NT2/D1 (cell line): ENCODE measurements around the gene DCTN1.

Experiments used
- DNase-seq: peaks from one replicate; pipeline ENCODE4 v3.0.0-alpha.2; 2011; ENCODE audit warnings: low read depth, low spot score
- H3K27me3 ChIP-seq: 2 replicates; pipeline ENCODE4 v1.6.0; 2011; ENCODE audit warnings: mild to moderate bottlenecking; ENCODE audit not compliant: insufficient read length, insufficient read depth
- H3K36me3 ChIP-seq: 2 replicates; pipeline ENCODE4 v1.6.1; 2011; ENCODE audit warnings: mild to moderate bottlenecking, low read length, mixed read lengths; ENCODE audit not compliant: insufficient read depth, insufficient read length
- H3K4me1 ChIP-seq: 2 replicates; pipeline ENCODE4 v1.5.1; 2011; ENCODE audit not compliant: insufficient read depth, insufficient read length
- H3K4me3 ChIP-seq: 2 replicates; pipeline ENCODE4 v1.5.1; 2011; ENCODE audit warnings: low read depth; ENCODE audit not compliant: insufficient read length
- H3K9ac ChIP-seq: 2 replicates; pipeline ENCODE4 v1.6.0; 2011; ENCODE audit warnings: low read depth; ENCODE audit not compliant: insufficient read length
- H3K9me3 ChIP-seq: 2 replicates; pipeline ENCODE4 v1.5.1; 2011; ENCODE audit warnings: mild to moderate bottlenecking, low read length; ENCODE audit not compliant: insufficient read depth
- SUZ12 ChIP-seq: IDR thresholded peaks from 2 replicates; pipeline ENCODE4 v1.6.1; 2011; ENCODE audit not compliant: insufficient read length, insufficient read depth; ENCODE audit errors: extremely low read depth
- YY1 ChIP-seq: IDR thresholded peaks from 2 replicates; pipeline ENCODE4 v1.6.1; 2011; ENCODE audit not compliant: insufficient read length, insufficient read depth
- ZNF274 ChIP-seq: IDR thresholded peaks from 2 replicates; pipeline ENCODE4 v1.6.1; 2011; ENCODE audit warnings: mild to moderate bottlenecking, low read depth, low read length

DCTN1 gene

GRCh38 chr2:74406035-74406434 is 25.9 kb upstream of the DCTN1 start:
- Histone ChIP-seq H3K4me3 (no peak overlapping the region), H3K9ac (no peak overlapping the region), H3K36me3 (no peaks in the 10 kb centered on the region), H3K4me1 (no peaks in the 10 kb centered on the region), H3K9me3 (no peaks in the 10 kb centered on the region), H3K27me3 (no peaks in the 10 kb centered on the region)
- TF ChIP-seq YY1 (no peak), ZNF274 (no peak), SUZ12 (no peak)
- no peak for DNase-seq

GRCh38 chr2:74401891-74402290 is 21.8 kb upstream of the DCTN1 start:
- H3K36me3 ChIP-seq, result no peaks in the 10 kb centered on the region
- no peaks in the 10 kb centered on the region for H3K27me3 ChIP-seq
- H3K9me3 ChIP-seq, result no peaks in the 10 kb centered on the region
- no peaks in the 10 kb centered on the region for H3K4me1 ChIP-seq
- no peak overlapping the region for H3K4me3 ChIP-seq
- no peak for DNase-seq
- no peak for TF ChIP-seq SUZ12
- no peak for TF ChIP-seq YY1
- TF ChIP-seq ZNF274, result no peak
- H3K9ac ChIP-seq, result no peak overlapping the region

DNA sequence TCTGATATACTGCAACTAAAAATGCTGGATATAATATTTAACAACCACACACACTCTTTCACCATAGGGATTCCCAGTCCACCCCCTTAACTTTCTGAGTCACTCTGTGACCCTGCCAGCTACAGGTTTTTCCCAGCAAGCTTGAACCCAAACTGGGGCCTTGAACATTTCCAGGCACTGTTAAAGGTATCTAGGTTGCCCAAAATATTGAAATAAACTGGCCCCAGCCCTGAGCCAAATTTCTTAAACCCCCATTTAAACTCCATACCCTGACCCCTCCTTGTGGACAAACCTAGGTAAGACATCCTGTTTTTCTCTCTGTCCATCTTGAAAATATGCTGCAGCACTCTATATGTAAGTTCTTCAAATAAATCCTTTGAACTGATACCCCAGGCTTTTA is 19.7 kb upstream of the DCTN1 start:
- DNase-seq, result no peak
- H3K4me3 ChIP-seq, result no peak overlapping the region
- H3K4me1 ChIP-seq, result no peaks in the 10 kb centered on the region
- no peak for TF ChIP-seq SUZ12
- TF ChIP-seq ZNF274, result no peak
- TF ChIP-seq YY1, result no peak
- H3K9me3 ChIP-seq, result no peaks in the 10 kb centered on the region
- H3K27me3 ChIP-seq, result no peaks in the 10 kb centered on the region
- no peaks in the 10 kb centered on the region for H3K36me3 ChIP-seq
- H3K9ac ChIP-seq, result no peak overlapping the region

DNA sequence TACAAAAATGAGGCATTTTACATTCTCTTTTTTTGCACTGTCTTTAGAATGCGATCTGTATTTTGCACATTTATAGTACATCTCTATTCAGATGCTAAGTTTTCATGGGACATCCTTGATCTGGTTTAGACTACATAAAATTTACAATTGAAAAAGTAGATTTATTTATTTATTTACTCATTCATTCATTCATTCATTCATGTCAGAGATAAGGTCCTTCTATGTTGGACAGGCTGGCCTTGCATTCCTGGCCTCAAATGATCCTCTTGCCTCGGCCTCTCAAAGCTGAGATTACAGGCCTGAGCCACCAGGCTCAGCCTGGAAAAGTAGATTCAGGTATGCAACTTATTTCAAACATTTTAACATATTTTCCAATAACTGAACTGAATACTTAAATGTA is 16.0 kb upstream of the DCTN1 start:
- Histone ChIP-seq H3K4me3 (no peak overlapping the region), H3K4me1 (no peaks in the 10 kb centered on the region), H3K36me3 (no peaks in the 10 kb centered on the region), H3K9me3 (no peaks in the 10 kb centered on the region), H3K27me3 (no peaks in the 10 kb centered on the region), H3K9ac (no peak overlapping the region)
- TF ChIP-seq SUZ12 (no peak), YY1 (no peak), ZNF274 (no peak)
- no peak for DNase-seq

- Histone ChIP-seq H3K27me3 (no peaks in the 10 kb centered on the region), H3K4me3 (no peak overlapping the region), H3K4me1 (no peaks in the 10 kb centered on the region), H3K9me3 (no peaks in the 10 kb centered on the region), H3K36me3 (peaks cover 7% of the 10 kb centered on the region), H3K9ac (no peak overlapping the region)
- no peak for DNase-seq
- TF ChIP-seq SUZ12 (no peak), YY1 (no peak), ZNF274 (no peak)
These were observed 13.4 kb upstream of the DCTN1 start for GRCh38 chr2:74393525-74393924.

- Histone ChIP-seq H3K27me3 (no peaks in the 10 kb centered on the region), H3K9me3 (no peaks in the 10 kb centered on the region), H3K36me3 (peaks cover 14% of the 10 kb centered on the region), H3K4me1 (no peaks in the 10 kb centered on the region), H3K9ac (peak overlapping the region; percentile 81), H3K4me3 (peak overlapping the region; percentile 13)
- TF ChIP-seq SUZ12 (no peak), YY1 (no peak), ZNF274 (no peak)
- DNase-seq, result no peak
These were observed 12.3 kb upstream of the DCTN1 start for GRCh38 chr2:74392449-74392743.

- peaks cover 14% of the 10 kb centered on the region for H3K36me3 ChIP-seq
- H3K4me1 ChIP-seq, result no peaks in the 10 kb centered on the region
- no peaks in the 10 kb centered on the region for H3K9me3 ChIP-seq
- TF ChIP-seq SUZ12, result no peak
- no peak for TF ChIP-seq ZNF274
- TF ChIP-seq YY1, result no peak
- H3K4me3 ChIP-seq, result peak overlapping the region; percentile 87
- peak overlapping the region; percentile 81 for H3K9ac ChIP-seq
- peak; percentile 90 for DNase-seq
- H3K27me3 ChIP-seq, result no peaks in the 10 kb centered on the region
These were observed 11.7 kb upstream of the DCTN1 start for GRCh38 chr2:74391580-74392448.
